A549 treated with GW870086 at 1 μM for 4 hours (cell line): ENCODE data around the gene SCYL1. TPM values are rescaled to one million over a fixed set of nuclear protein-coding genes. Genes with fewer than 3 reads are reported as not detected.

Experiments used
- total RNA-seq: library from RNA; stranded (reverse); fragments of 200-300 nt; extraction: Qiagen RNA extraction; gene quantifications from 5 replicates; pipeline ENCODE4 v1.2.3, GENCODE V29; 2022; ENCODE audit warnings: low read depth

The SCYL1 gene
- total RNA-seq = 46.9 to 64.2 TPM (median 62.2 TPM) in 5 replicates

DNA sequence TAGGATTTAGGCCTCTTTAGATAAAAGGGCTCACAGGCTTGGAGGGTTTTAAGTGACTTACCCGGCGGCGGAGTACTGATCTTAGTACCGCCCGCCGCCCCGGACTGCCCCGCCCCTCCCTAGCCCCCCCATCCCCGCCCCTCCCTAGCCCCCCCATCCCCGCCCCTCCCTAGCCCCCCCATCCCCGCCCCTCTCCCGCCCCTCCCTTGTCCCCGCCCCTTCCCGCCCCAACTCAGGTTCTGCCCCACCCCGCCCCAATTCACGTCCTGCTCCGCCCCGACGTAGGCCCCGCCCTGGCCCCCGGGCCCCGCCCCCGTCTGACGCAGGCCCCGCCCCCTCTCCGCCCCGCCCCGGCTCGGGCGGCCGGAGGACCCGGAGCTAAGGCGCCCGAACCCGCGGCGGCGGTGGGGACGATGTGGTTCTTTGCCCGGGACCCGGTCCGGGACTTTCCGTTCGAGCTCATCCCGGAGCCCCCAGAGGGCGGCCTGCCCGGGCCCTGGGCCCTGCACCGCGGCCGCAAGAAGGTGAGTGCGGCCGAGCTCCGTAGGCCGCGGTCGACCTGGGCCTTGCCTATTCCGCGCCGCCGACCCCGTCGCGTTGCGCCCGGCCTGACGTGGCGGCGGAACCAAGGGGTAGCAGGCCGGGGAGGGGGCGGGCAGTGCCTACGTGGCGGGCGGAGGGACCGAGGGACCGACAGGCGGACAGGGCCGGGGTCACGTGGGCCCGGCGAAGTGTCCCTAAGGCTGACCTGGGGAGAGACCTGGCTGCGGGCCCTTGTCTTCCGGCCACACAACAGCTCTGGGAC is at the start of gene SCYL1:
TSS of gene SCYL1 (plus strand) at position 343 of the 805 bp plus-strand sequence. CDS start at position 414, 71 bp downstream.

DNA sequence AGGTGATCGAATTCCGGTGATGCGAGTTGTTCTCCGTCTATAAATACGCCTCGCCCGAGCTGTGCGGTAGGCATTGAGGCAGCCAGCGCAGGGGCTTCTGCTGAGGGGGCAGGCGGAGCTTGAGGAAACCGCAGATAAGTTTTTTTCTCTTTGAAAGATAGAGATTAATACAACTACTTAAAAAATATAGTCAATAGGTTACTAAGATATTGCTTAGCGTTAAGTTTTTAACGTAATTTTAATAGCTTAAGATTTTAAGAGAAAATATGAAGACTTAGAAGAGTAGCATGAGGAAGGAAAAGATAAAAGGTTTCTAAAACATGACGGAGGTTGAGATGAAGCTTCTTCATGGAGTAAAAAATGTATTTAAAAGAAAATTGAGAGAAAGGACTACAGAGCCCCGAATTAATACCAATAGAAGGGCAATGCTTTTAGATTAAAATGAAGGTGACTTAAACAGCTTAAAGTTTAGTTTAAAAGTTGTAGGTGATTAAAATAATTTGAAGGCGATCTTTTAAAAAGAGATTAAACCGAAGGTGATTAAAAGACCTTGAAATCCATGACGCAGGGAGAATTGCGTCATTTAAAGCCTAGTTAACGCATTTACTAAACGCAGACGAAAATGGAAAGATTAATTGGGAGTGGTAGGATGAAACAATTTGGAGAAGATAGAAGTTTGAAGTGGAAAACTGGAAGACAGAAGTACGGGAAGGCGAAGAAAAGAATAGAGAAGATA is 25.7 kb upstream of the SCYL1 start, which contains the start of gene MALAT1:
TSS of gene MALAT1 (plus strand) at position 69 of the 736 bp plus-strand sequence.

GRCh38 chr11:65558002-65558929 is 33.4 kb downstream of the SCYL1 start, which contains the start of gene LTBP3:
LTBP3 (minus strand) TSS chr11:65558359; CDS start chr11:65557959, 400 bp downstream.

DNA sequence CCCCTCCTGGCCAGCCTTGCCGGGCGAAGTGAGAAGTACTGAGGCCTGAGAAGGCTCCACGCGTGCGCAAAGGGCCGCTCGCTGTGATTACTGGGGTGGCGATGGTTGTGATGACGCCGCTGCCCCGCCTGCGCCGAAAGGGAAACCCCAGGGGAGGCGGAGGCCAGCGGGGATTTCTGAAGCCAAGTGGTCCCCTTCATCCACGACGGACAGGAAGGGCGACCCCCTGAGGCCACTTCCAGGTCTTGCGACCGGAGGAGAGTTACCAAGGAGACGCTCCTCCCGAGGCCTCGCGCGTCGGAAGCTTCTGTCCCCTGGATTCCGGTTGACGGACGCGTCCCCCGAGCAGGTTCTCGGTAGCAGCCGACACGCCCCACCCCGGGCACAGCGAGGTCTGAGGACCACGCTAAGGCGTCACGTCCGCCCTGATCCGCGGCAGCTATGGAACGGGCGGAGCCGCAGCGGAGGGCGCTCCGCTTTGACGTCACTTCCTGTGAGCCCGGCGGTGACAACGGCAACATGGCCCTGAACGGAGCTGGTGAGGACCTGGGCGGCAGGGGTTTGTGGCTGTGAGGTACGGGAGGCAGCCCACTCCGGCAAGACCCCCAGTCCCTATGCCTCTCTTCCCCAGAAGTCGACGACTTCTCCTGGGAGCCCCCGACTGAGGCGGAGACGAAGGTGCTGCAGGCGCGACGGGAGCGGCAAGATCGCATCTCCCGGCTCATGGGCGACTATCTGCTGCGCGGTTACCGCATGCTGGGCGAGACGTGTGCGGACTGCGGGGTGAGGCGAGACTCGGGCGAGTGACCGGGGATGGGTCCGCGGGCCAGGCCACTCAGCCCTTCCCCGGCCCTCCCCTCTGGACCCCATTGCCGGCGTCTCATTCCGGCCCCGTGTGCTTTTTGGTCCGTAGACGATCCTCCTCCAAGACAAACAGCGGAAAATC is 45.4 kb downstream of the SCYL1 start, which contains the start of gene ZNRD2:
TSS of gene ZNRD2 (plus strand) at position 505 of the 946 bp plus-strand sequence. CDS start at position 520, 15 bp downstream.

GRCh38 chr11:65572356-65573051 is 47.6 kb downstream of the SCYL1 start, which contains the start of gene FAM89B:
FAM89B (plus strand) TSS chr11:65572538; CDS start chr11:65572670, 132 bp downstream.

GRCh38 chr11:65575568-65576231 is 50.8 kb downstream of the SCYL1 start, which contains the start of gene EHBP1L1:
EHBP1L1 (plus strand) TSS chr11:65576053; CDS start chr11:65576303, 250 bp downstream.

Other genes starting within 250 kb of the SCYL1 start
- gene CDC42EP2, start 210.2 kb upstream of the SCYL1 start, total RNA-seq = 17.3 to 23.6 TPM (median 20.1 TPM) in 5 replicates
- gene DPF2, start 191.2 kb upstream of the SCYL1 start, total RNA-seq = 37.7 to 44.3 TPM (median 39.7 TPM) in 5 replicates
- 0.40 to 0.94 TPM (median 0.87 TPM) in 5 replicates for gene TIGD3, start 170.3 kb upstream of the SCYL1 start, total RNA-seq
- gene SLC25A45, start 142.4 kb upstream of the SCYL1 start, total RNA-seq = 11.7 to 16.3 TPM (median 15.2 TPM) in 5 replicates
- 47.9 to 66.2 TPM (median 63.6 TPM) in 5 replicates for gene FRMD8, start 138.4 kb upstream of the SCYL1 start, total RNA-seq
- 108 to 253 TPM (median 201 TPM) in 5 replicates for gene NEAT1, start 102.3 kb upstream of the SCYL1 start, total RNA-seq
- gene MALAT1, start 26.0 kb upstream of the SCYL1 start, total RNA-seq = 35.0 to 89.7 TPM (median 73.8 TPM) in 5 replicates
- gene LTBP3, start 33.3 kb downstream of the SCYL1 start, total RNA-seq = 90.4 to 131 TPM (median 110 TPM) in 5 replicates
- 65.2 to 81.7 TPM (median 80.6 TPM) in 5 replicates for gene ZNRD2, start 45.4 kb downstream of the SCYL1 start, total RNA-seq
- gene FAM89B, start 47.5 kb downstream of the SCYL1 start, total RNA-seq = 29.6 to 51.1 TPM (median 48.0 TPM) in 5 replicates
- gene EHBP1L1, start 51.0 kb downstream of the SCYL1 start, total RNA-seq = 28.2 to 38.2 TPM (median 34.7 TPM) in 5 replicates
- gene KCNK7, start 70.7 kb downstream of the SCYL1 start, total RNA-seq = 0.29 to 0.82 TPM (median 0.41 TPM) in 5 replicates
- gene MAP3K11, start 89.1 kb downstream of the SCYL1 start, total RNA-seq = 38.9 to 53.5 TPM (median 48.3 TPM) in 5 replicates
- 26.1 to 36.6 TPM (median 36.0 TPM) in 5 replicates for gene PCNX3, start 90.7 kb downstream of the SCYL1 start, total RNA-seq
- 12.7 to 19.1 TPM (median 17.6 TPM) in 5 replicates for gene SIPA1, start 113.0 kb downstream of the SCYL1 start, total RNA-seq
- 62.9 to 74.7 TPM (median 72.1 TPM) in 5 replicates for gene RELA, start 137.8 kb downstream of the SCYL1 start, total RNA-seq
- gene KAT5, start 187.2 kb downstream of the SCYL1 start, total RNA-seq = 40.6 to 53.9 TPM (median 50.3 TPM) in 5 replicates
- 39.2 to 49.6 TPM (median 47.9 TPM) in 5 replicates for gene RNASEH2C, start 195.7 kb downstream of the SCYL1 start, total RNA-seq